Muscle layer of duodenum (tissue), 2 donors: ENCODE data around the gene EPHA6.

ENCODE experiments used
- H3K27ac ChIP-seq: one replicate; pipeline ENCODE4 v1.7.0; 2013; ENCODE audit warnings: mild to moderate bottlenecking, low read length
- H3K27me3 ChIP-seq: one replicate; pipeline ENCODE4 v1.7.0; 2013; ENCODE audit warnings: low read depth, mild to moderate bottlenecking, control low read depth, low read length
- H3K36me3 ChIP-seq, 2 donors: one replicate each; pipeline ENCODE4 v1.7.0; 2013; ENCODE audit warnings: low read length in 2 of 2, control low read depth in 1 of 2, mild to moderate bottlenecking in 1 of 2; ENCODE audit not compliant: insufficient read depth in 2 of 2, control insufficient read depth in 1 of 2
- H3K4me1 ChIP-seq, 2 donors: one replicate each; pipeline ENCODE4 v1.7.0; 2013; ENCODE audit warnings: low read length in 2 of 2, mild to moderate bottlenecking in 2 of 2, control low read depth in 1 of 2, moderate library complexity in 1 of 2; ENCODE audit not compliant: insufficient read depth in 2 of 2, control insufficient read depth in 1 of 2
- H3K4me3 ChIP-seq, 2 donors: one replicate each; pipeline ENCODE4 v1.7.0; 2013; ENCODE audit warnings: low read length in 2 of 2, low read depth in 1 of 2, mild to moderate bottlenecking in 1 of 2
- H3K9me3 ChIP-seq, 2 donors: one replicate each; pipeline ENCODE4 v1.7.0; 2013; ENCODE audit warnings: low read length in 2 of 2, control low read depth in 1 of 2, mild to moderate bottlenecking in 1 of 2; ENCODE audit not compliant: control insufficient read depth in 1 of 2
- donor health status: healthy.

Gene EPHA6

DNA sequence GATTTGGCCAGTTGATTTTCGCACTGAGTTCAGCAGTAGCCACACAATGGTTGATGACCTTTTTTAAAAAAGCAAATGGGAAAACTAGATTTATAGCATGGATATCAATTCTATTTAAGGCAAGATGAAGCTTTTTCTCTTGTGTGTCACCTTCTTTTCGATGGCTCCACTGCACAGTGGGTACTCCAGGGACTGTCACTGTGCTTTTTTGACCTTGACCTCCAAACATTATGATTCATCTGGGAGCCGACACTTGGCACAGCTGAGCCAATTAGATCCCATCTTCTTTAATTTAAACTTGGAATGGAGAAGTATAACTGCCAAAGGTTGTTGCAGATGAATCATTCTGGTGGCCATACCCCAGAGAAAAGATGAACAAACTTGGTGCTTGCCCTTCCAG lies 367.3 kb downstream of the EPHA6 start:
- H3K36me3 ChIP-seq, result no peaks in the 10 kb centered on the region
- peaks cover 0 to 15% of the 10 kb centered on the region in 2 donors for H3K9me3 ChIP-seq
- H3K4me3 ChIP-seq, result no peak overlapping the region
- no peaks in the 10 kb centered on the region for H3K27me3 ChIP-seq
- no peak overlapping the region for H3K27ac ChIP-seq
- H3K4me1 ChIP-seq, result no peaks in the 10 kb centered on the region

GRCh38 chr3:97187771-97188170 lies 373.4 kb downstream of the EPHA6 start:
- H3K4me3 ChIP-seq, result no peak overlapping the region
- H3K27ac ChIP-seq, result no peak overlapping the region
- H3K4me1 ChIP-seq, result no peaks in the 10 kb centered on the region
- H3K36me3 ChIP-seq, result no peaks in the 10 kb centered on the region
- no peaks in the 10 kb centered on the region for H3K27me3 ChIP-seq
- H3K9me3 ChIP-seq, result no peaks in the 10 kb centered on the region

DNA sequence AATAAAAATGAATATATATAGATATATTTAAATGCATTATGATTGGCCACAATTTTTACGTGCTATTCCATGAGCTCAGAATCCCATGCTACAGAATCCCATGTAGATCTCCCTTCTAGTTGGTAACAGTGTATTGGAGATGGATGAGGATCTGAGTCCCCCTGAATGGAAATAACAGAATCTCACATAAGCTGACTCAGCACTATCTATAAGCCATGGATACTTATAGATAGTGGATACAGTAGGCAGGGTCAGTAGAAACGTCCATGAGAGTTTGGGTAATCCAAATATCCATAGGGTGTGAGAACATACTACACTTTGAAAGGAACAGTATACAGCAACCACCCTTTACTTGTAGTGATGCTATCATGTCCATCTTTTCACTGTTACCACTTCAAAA lies 375.4 kb downstream of the EPHA6 start:
- Histone ChIP-seq H3K27me3 (no peaks in the 10 kb centered on the region), H3K9me3 (no peaks in the 10 kb centered on the region), H3K27ac (no peak overlapping the region), H3K4me1 (no peaks in the 10 kb centered on the region), H3K36me3 (no peaks in the 10 kb centered on the region), H3K4me3 (no peak overlapping the region)

DNA sequence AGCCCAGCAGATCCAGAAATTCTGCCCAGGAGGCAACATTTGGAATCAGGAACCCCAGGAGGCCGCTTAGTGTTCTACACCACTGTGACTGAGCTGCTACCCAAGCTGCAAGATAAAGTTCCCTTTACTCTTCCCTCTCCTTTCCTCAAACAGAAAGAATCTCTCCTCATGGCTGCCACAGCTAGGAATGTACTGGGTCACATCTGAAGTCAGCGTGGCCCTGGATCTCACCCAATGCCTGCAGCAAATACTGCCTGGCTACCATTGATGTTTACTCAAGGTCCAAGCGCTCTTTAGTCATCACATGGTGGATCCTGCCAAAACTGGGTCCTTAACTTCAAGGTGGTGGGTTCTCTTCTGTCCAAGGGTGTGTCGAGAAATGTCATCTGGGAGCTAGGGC lies 382.7 kb downstream of the EPHA6 start:
- Histone ChIP-seq H3K4me1 (no peaks in the 10 kb centered on the region), H3K27ac (no peak overlapping the region), H3K9me3 (no peaks in the 10 kb centered on the region), H3K27me3 (no peaks in the 10 kb centered on the region), H3K4me3 (no peak overlapping the region), H3K36me3 (no peaks in the 10 kb centered on the region)

DNA sequence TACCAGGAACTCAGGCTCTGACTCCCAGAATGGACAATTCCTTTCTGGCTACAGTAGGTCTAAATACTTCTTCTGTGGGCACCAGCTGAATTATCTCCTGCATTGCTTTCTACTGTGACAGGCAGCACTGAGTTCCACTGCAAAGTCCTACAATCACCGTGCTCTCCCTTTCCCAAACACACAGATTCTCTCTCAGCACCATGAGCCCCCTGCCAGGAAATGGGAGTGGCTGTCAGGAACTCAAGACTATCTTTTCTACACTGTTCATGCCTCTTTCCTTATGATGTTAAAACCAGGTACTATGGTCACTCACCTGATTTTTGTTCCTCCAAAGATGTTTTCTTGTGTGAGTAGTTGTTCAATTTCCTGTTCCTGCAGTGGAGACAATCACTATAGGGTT lies 383.4 kb downstream of the EPHA6 start:
- Histone ChIP-seq H3K9me3 (no peaks in the 10 kb centered on the region), H3K27me3 (no peaks in the 10 kb centered on the region), H3K4me3 (no peak overlapping the region), H3K27ac (no peak overlapping the region), H3K36me3 (no peaks in the 10 kb centered on the region), H3K4me1 (no peaks in the 10 kb centered on the region)

DNA sequence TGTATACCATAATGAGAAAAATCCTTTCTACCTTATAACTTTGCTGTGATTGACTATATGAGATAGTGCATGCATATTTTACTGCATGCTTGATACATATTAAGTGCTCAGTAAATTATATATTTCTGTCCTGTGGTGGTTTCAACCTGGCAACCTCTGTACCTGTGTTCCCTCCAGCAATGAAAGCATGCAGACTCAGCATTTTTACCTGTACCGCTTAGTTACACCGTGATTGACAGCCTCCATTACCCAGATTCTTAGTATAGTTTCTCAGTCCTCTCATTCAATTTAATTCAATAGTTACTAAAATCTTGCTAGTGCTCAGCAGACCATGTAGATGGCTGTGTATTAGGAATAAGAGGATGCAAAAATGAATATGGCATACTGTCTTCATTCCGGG lies 386.0 kb downstream of the EPHA6 start:
- H3K4me3 ChIP-seq, result no peak overlapping the region
- H3K9me3 ChIP-seq, result no peaks in the 10 kb centered on the region
- H3K27me3 ChIP-seq, result no peaks in the 10 kb centered on the region
- no peaks in the 10 kb centered on the region for H3K4me1 ChIP-seq
- no peak overlapping the region for H3K27ac ChIP-seq
- no peaks in the 10 kb centered on the region for H3K36me3 ChIP-seq

GRCh38 chr3:97201814-97202213 lies 387.4 kb downstream of the EPHA6 start:
- Histone ChIP-seq H3K9me3 (no peaks in the 10 kb centered on the region), H3K4me1 (no peaks in the 10 kb centered on the region), H3K27me3 (no peaks in the 10 kb centered on the region), H3K36me3 (no peaks in the 10 kb centered on the region), H3K4me3 (no peak overlapping the region), H3K27ac (no peak overlapping the region)

DNA sequence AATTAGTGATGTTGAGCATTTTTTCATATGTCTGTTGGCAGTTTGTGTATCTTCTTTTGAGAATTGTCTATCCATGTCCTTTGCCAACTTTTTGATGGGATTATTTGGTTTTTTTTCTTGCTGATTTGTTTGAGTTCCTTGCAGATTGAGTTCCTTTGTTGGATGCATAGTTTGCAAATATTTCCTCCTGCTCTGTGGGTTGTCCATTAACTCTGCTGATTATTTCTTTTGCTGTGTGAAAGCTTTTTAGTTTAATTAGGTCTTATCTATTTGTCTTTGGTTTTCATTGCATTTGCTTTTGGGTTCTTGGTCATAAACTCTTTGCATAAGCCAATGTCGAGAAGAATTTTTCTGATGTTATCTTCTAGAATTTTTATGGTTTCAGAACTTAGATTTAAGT lies 414.6 kb downstream of the EPHA6 start:
- Histone ChIP-seq H3K9me3 (peaks cover 0 to 2% of the 10 kb centered on the region in 2 donors), H3K27me3 (no peaks in the 10 kb centered on the region), H3K27ac (no peak overlapping the region), H3K4me3 (no peak overlapping the region), H3K4me1 (peaks cover 0 to 10% of the 10 kb centered on the region in 2 donors), H3K36me3 (no peaks in the 10 kb centered on the region)

GRCh38 chr3:97230486-97230885 lies 416.1 kb downstream of the EPHA6 start:
- Histone ChIP-seq H3K27me3 (no peaks in the 10 kb centered on the region), H3K9me3 (peaks cover 0 to 2% of the 10 kb centered on the region in 2 donors), H3K4me1 (peaks cover 0 to 10% of the 10 kb centered on the region in 2 donors), H3K4me3 (no peak overlapping the region), H3K36me3 (no peaks in the 10 kb centered on the region), H3K27ac (no peak overlapping the region)

GRCh38 chr3:97232393-97233034 lies 418.1 kb downstream of the EPHA6 start:
- Histone ChIP-seq H3K9me3 (peaks cover 0 to 2% of the 10 kb centered on the region in 2 donors), H3K4me1 (peaks cover 0 to 10% of the 10 kb centered on the region in 2 donors), H3K4me3 (no peak overlapping the region), H3K27me3 (no peaks in the 10 kb centered on the region), H3K27ac (no peak overlapping the region), H3K36me3 (no peaks in the 10 kb centered on the region)

- Histone ChIP-seq H3K9me3 (peaks cover 0 to 2% of the 10 kb centered on the region in 2 donors), H3K4me1 (peaks cover 0 to 10% of the 10 kb centered on the region in 2 donors), H3K36me3 (no peaks in the 10 kb centered on the region), H3K27ac (no peak overlapping the region), H3K4me3 (no peak overlapping the region), H3K27me3 (no peaks in the 10 kb centered on the region)
Observed at GRCh38 chr3:97235179-97235578, 420.8 kb downstream of the EPHA6 start.

GRCh38 chr3:97235611-97236315 lies 421.4 kb downstream of the EPHA6 start:
- no peak overlapping the region for H3K4me3 ChIP-seq
- H3K36me3 ChIP-seq, result no peaks in the 10 kb centered on the region
- peaks cover 0 to 2% of the 10 kb centered on the region in 2 donors for H3K9me3 ChIP-seq
- peaks cover 0 to 10% of the 10 kb centered on the region in 2 donors for H3K4me1 ChIP-seq
- no peaks in the 10 kb centered on the region for H3K27me3 ChIP-seq
- no peak overlapping the region for H3K27ac ChIP-seq
